CD4-positive, alpha-beta T cell treated with Interleukin-6 for 4 hours (primary cell): ENCODE measurements around the gene ZC3H14.

ENCODE experiments used
- DNase-seq: peaks from one replicate; pipeline ENCODE4 v3.0.0-alpha.2; 2020; ENCODE audit warnings: mixed read lengths

ZC3H14 gene

GRCh38 chr14:88551980-88552431 lies 10.8 kb upstream of the ZC3H14 start:
- no peak for DNase-seq

DNA sequence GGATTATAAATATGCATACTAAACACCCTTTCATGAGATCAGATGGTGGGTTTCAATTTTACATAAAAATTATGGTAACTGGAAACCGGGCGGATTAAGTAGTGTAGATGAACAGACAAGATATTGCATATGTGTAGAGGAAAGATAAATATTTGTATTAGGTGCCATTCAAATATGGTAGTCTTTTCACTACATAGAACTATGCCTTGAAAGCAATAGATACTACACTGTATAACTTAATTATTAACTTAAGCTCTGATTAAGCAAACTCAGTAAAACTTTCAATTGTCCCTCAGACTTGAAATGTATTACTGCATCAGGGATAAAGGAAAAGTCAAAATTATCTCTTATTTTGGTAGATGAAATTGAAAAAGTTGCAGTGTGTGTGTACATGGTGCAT lies 10.0 kb upstream of the ZC3H14 start:
- no peak for DNase-seq

- DNase-seq, result no peak
These were observed 8.9 kb upstream of the ZC3H14 start for GRCh38 chr14:88553886-88554456.

GRCh38 chr14:88554457-88555286 lies 8.2 kb upstream of the ZC3H14 start, which contains the start of gene PTPN21:
TSS of gene PTPN21 (minus strand) at chr14:88555007. CDS start at chr14:88550417, 4,590 bp downstream.
- DNase-seq, result peak; percentile 12

GRCh38 chr14:88556581-88556980 lies 6.3 kb upstream of the ZC3H14 start:
- no peak for DNase-seq

DNA sequence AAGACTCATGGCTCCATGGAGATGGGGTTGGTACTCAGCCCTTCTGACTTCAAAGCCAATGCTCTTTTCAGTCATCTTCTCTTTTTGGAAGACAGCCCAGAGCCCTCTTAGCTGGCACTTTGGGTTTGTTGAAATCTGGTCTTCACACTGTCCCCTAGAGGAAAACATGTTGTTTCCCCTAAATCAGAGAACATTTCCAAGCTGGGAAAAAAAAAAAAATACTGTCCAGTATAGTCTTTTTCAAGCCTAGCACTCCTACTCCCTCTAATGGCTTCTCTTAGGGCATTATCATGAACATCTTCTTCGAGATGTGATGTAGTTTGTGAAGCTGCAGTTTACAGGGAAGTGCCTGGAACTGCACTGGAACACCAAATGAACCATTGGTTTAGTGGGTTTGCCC lies 3.0 kb upstream of the ZC3H14 start:
- DNase-seq, result no peak

- DNase-seq, result no peak
These were observed 356 bp upstream of the ZC3H14 start for GRCh38 chr14:88562532-88562830.

- DNase-seq, result no peak
These were observed 1.0 kb downstream of the ZC3H14 start for GRCh38 chr14:88563845-88564244.

DNA sequence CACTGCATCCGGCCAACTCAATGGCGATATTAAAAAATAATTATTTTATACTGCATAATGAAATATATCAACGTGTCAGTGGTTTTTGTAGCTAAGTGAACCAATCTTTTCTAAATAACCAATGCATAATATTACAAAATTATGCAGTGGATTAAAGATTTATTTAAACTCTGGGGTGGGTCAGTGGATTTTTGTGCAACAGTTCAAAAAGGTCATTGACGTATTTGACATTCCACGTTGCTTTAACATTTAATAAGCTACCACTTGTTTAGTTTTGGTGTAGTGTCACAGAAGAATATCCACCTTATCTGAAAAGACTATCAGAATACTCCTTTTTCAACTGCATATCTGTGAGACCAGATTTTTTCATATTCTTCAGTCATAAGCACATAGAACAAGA lies 2.6 kb downstream of the ZC3H14 start:
- no peak for DNase-seq

DNA sequence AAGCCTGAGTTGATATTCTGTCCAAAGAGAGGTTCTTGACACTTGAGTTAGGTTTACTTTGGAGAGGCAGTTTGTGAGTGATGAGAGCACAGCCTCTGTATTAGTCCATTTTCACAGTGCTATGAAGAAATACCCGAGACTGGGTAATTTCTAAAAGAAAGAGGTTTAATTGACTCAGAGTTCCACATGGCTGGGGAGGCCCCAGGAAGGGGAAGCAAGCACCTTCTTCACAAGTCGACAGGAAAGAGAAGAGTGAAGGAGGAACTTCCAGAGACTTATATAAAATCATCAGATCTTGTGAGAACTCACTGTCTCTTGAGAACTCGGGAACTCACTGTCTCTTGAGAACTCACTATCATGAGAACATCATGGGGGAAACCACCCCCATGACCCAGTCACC lies 5.4 kb downstream of the ZC3H14 start:
- DNase-seq, result no peak

DNA sequence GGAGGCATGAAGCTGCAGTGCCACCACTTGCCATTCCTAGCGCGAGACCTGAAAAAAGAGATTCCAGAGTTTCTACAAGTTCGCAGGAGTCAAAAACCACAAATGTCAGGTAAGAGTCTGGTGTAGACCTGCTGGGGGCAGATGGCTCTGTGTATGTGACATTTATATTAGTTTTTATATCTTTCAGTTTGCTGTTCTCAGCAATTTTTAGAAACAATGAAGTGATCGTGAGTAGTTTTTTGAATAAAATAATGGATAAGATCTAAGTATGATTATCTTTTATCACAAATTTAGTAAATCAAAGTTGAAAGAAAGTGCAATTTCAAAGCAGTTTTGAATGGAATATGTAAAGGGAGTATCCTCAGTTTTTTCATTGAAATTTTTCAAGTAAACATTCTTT lies 9.3 kb downstream of the ZC3H14 start:
- no peak for DNase-seq

- DNase-seq, result no peak
These were observed 13.4 kb downstream of the ZC3H14 start for GRCh38 chr14:88576222-88576621.

- no peak for DNase-seq
These were observed 21.6 kb downstream of the ZC3H14 start for GRCh38 chr14:88584451-88584850.

DNA sequence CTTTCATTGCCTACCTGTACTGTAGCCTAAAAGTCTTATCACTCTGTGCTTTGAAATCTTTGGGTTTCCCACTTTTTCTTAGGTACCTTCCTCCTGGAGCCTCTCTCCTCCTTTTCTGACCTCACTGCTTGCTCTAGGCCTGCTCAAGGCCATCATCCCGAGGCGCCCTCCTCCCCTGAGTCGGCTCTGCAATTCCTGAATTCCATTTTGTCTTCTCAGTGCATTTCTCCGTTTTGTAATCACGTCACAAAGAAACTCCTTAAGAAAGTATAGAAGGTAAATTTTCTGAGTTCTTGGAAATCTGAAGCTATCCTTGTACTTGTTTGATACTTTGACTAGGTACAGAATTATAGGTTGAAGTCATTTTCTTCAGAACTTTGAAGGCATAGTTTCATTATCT lies 25.2 kb downstream of the ZC3H14 start:
- DNase-seq, result no peak

DNA sequence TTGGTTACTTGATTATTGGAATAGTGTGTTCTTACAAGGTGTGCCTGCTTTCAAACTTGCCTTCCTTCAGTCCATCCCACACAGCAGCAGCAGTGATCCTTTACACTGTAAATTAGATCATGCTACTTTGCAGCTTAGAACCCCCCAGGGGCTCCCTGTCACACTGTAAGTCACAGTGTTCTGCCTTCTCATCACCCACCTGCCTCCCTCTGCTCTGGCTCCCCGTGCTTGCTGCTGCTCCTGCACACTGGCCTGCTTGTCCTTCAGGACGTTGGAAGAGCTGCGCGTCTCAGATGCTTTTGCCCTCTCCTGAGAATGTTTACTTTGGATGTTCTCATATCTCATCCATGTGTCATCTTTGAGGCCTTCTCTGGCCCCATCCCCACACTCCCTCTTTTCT lies 27.3 kb downstream of the ZC3H14 start:
- no peak for DNase-seq

- DNase-seq, result no peak
These were observed 29.2 kb downstream of the ZC3H14 start for GRCh38 chr14:88592031-88592430.

GRCh38 chr14:88597038-88597437 lies 34.2 kb downstream of the ZC3H14 start:
- no peak for DNase-seq

DNA sequence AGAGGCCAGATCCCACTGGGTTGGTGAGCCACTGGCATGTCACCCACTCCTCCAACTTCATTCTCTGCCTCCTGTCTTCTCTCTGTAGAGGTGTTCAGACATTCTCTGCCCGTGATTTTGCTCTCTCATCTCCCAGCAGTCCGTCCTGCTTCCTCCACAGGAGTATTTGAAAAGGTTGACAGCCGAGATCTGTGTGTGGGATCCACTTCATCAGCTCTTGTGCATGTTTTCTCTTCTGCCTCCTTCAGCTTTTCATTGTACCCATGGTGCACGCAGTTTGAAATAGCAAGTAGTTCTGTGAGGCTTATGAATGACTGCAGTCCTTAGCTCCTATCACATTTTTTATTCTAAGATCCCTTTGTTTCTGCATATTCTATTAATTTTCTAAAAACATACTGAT lies 34.8 kb downstream of the ZC3H14 start:
- DNase-seq, result no peak

DNA sequence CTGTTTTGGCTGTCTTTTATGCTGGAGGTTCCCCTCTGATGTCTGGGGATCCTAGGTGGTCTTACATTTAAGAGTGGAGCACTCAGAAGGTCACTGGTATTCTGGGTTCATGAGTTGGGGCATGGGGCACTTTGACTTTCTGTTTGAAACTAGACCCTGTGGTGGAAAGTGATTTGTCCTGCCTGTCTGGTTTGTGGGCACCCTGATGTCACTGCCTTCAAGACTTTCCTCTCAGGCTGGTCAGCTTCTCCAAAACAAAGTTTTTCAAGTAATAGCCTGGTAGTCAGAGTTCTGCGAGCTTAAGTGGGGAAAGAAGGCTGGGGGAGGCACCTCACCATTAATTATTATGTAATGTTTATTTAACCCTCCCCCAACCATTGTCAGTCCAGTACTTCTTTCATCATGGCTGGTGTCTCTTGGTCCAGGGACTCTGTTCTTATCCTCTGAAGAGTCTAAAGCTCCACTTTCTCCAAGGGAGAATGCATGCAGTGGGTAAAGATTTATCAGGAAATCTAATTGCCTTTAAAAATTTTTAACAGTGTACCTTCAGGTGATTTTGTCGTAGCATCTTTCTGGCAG lies 35.3 kb downstream of the ZC3H14 start:
- no peak for DNase-seq

DNA sequence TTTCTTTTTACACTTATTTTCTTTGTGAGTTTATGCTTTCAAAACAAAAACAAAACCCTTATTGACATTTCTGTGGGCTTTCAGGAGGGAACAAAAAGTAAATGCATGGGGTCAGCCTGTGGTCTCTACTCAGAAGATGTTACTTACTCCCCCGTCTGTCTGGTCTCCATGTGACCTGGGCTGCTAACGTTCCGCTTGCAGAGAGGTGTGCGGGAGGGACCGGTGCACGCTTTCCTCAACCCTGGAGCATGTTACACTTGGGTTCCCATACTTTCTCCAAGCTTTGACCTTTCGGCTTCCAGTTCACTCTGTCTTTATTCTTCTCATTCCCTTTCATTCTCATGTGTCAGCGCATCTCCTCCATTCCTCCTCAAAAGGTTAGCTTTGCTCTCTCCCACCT lies 36.5 kb downstream of the ZC3H14 start:
- no peak for DNase-seq

DNA sequence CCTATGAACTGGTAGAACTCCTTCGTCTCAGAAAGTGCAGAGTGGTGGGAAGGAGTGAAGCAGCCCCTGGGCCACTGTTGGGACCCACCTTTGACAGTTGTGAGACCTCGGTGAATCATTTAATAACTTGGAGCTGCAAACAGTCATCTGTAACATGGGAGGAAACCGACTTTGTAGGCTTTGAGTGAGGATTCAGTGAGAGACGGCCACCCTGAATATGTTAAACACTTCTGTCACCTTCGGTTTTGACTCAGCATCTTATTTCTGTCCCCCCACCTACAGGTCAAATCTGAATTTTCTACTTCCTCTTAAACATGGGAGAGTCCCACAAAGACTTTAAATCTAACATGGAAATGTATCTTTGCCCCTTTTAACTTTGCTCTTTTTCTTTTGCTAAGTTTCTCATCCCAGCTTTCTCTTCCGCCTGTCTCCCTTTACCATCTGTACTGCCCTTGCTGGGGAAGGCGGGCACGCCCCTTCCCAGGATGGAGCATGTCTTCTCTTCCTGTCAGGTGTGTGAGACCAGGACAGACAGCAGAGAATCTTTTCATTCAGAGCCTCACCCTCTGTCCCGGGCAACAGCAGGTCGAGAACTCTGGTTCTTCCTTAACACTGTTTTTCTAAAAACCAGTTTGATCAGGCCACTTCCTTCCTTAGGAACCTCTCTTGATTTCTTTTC lies 37.1 kb downstream of the ZC3H14 start:
- DNase-seq, result no peak

DNA sequence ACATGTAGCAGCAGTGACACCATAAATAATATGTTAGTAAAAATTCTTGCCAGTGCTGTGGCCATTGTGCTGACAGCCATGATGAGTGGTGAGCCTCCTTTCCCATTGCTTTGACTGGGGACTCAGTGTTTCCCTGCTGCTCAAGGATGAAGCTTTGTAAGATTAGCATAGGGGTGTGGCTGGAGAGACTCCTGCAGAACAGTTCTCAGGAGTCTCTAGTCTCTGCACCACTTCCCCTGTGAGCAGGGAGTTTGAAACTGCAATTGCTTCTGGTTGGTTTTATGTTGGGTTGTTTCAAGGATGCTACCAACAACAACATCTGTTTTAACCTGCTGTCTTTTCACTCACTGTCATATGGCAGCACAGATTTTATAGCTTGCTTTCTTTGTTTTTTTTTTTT lies 41.4 kb downstream of the ZC3H14 start:
- DNase-seq, result no peak

GRCh38 chr14:88605594-88605993 lies 42.8 kb downstream of the ZC3H14 start:
- DNase-seq, result no peak

DNA sequence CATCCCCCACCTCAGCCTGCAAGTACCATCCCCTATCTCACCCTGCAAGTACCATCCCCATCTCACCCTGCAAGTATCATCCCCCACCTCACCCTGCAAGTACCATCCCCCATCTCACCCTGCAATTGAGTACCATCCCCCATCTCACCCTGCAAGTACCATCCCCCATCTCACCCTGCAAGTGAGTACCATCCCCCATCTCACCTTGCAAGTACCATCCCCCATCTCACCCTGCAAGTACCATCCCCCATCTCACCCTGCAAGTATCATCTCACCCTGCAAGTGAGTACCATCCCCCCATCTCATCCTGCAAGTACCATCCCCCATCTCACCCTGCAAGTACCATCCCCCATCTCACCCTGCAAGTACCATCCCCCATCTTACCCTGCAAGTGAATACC lies 45.0 kb downstream of the ZC3H14 start:
- no peak for DNase-seq
